GM23338 (cell line): ENCODE data around the gene PDCD2L. TPM values are rescaled to one million over a fixed set of nuclear protein-coding genes. Genes with fewer than 3 reads are reported as not detected.

Experiments
- ATAC-seq: fragments of 200-7000 bp; cut with Tn5 transposase; 3 replicates; pipeline ENCODE4 v1.9.1; 2020
- DNase-seq: peaks from one replicate; pipeline ENCODE4 v3.0.0-alpha.2; 2015; ENCODE audit warnings: low spot score
- H2AFZ ChIP-seq: fragments of 200-600 bp; sonication (generic); 2 replicates; pipeline ENCODE4 v1.8.0; 2016; ENCODE audit warnings: antibody characterized with exemption, mild to moderate bottlenecking, moderate library complexity
- H3F3A ChIP-seq: fragments of 200-600 bp; sonication (generic); replicated peaks from 2 replicates; pipeline ENCODE4 v1.8.0; 2017; ENCODE audit warnings: antibody characterized with exemption, mixed run types, low read depth
- H3K27ac ChIP-seq: fragments of 200-600 bp; sonication (generic); 2 replicates; pipeline ENCODE4 v1.6.1; 2016; ENCODE audit warnings: low read depth
- H3K27me3 ChIP-seq: fragments of 200-600 bp; sonication (generic); 2 replicates; pipeline ENCODE4 v1.8.0; 2016; ENCODE audit warnings: mild to moderate bottlenecking, mixed run types, moderate library complexity; ENCODE audit not compliant: insufficient read depth
- H3K36me3 ChIP-seq: fragments of 200-600 bp; sonication (generic); 2 replicates; pipeline ENCODE4 v1.8.0; 2016; ENCODE audit warnings: mild to moderate bottlenecking; ENCODE audit not compliant: insufficient read depth
- H3K4me1 ChIP-seq: fragments of 200-600 bp; sonication (generic); 2 replicates; pipeline ENCODE4 v1.8.0; 2016; ENCODE audit warnings: mild to moderate bottlenecking, moderate library complexity; ENCODE audit not compliant: insufficient read depth
- H3K4me2 ChIP-seq: fragments of 200-600 bp; sonication (generic); 2 replicates; pipeline ENCODE4 v1.7.1; 2017; ENCODE audit warnings: mixed run types
- H3K4me3 ChIP-seq: fragments of 200-600 bp; sonication (generic); 2 replicates; pipeline ENCODE4 v1.6.1; 2016; ENCODE audit warnings: mixed run types
- H3K79me2 ChIP-seq: fragments of 200-600 bp; sonication (generic); replicated peaks from 2 replicates; pipeline ENCODE4 v1.8.0; 2017; ENCODE audit warnings: mild to moderate bottlenecking; ENCODE audit not compliant: insufficient read depth
- H3K9me2 ChIP-seq: fragments of 200-600 bp; sonication (generic); 2 replicates; pipeline ENCODE4 v1.8.0; 2017; ENCODE audit not compliant: insufficient read depth
- H4K20me1 ChIP-seq: fragments of 200-600 bp; sonication (generic); replicated peaks from 2 replicates; pipeline ENCODE4 v1.8.0; 2017; ENCODE audit warnings: mild to moderate bottlenecking; ENCODE audit not compliant: insufficient read depth
- H3K27ac Mint-ChIP-seq: 2 replicates; pipeline ENCODE4 v1.8.0; 2020; ENCODE audit warnings: inconsistent platforms, mild to moderate bottlenecking, moderate library complexity, mixed read lengths
- H3K27me3 Mint-ChIP-seq: 3 replicates; pipeline ENCODE4 v1.8.0; 2022; ENCODE audit warnings: low read depth, mild to moderate bottlenecking, moderate library complexity, mixed read lengths, inconsistent platforms; ENCODE audit not compliant: insufficient read depth, poor library complexity
- H3K36me3 Mint-ChIP-seq: 3 replicates; pipeline ENCODE4 v1.8.0; 2021; ENCODE audit warnings: low read depth, mild to moderate bottlenecking, inconsistent platforms, moderate library complexity, mixed read lengths
- H3K4me1 Mint-ChIP-seq: 3 replicates; pipeline ENCODE4 v1.8.0; 2020; ENCODE audit warnings: mild to moderate bottlenecking, inconsistent platforms, mixed read lengths
- H3K4me3 Mint-ChIP-seq: 3 replicates; pipeline ENCODE4 v1.8.0; 2021; ENCODE audit warnings: moderate library complexity, mild to moderate bottlenecking, inconsistent platforms, mixed read lengths
- H3K9me3 Mint-ChIP-seq: 3 replicates; pipeline ENCODE4 v1.8.0; 2020; ENCODE audit warnings: moderate library complexity, mild to moderate bottlenecking, inconsistent platforms, mixed read lengths
- ETS1 ChIP-seq: IDR thresholded peaks from 2 replicates; pipeline ENCODE4 v1.6.1; 2016; ENCODE audit warnings: antibody characterized with exemption
- EZH2 ChIP-seq: fragments of 200-600 bp; sonication (generic); IDR thresholded peaks from one replicate; pipeline ENCODE4 v1.8.0; 2017; ENCODE audit warnings: antibody characterized with exemption, mild to moderate bottlenecking, low read depth; ENCODE audit not compliant: unreplicated experiment
- EZH2phosphoT487 ChIP-seq: fragments of 200-600 bp; sonication (generic); IDR thresholded peaks from one replicate; pipeline ENCODE4 v1.8.1; 2018; ENCODE audit warnings: antibody characterized with exemption; ENCODE audit not compliant: unreplicated experiment
- NANOG ChIP-seq: IDR thresholded peaks from 2 replicates; pipeline ENCODE4 v1.6.1; 2016; ENCODE audit warnings: antibody characterized with exemption, borderline replicate concordance
- POLR2AphosphoS5 ChIP-seq: IDR thresholded peaks from 2 replicates; pipeline ENCODE4 v1.6.1; 2016; ENCODE audit warnings: antibody characterized with exemption, low read depth
- REST ChIP-seq: IDR thresholded peaks from one replicate; pipeline ENCODE4 v1.6.1; 2018; ENCODE audit warnings: antibody characterized with exemption; ENCODE audit not compliant: unreplicated experiment
- STAT1 ChIP-seq: IDR thresholded peaks from one replicate; pipeline ENCODE4 v1.6.1; 2016; ENCODE audit warnings: antibody characterized with exemption; ENCODE audit not compliant: unreplicated experiment
- ZNF114 ChIP-seq: fragments of 250-450 bp; sonication (Bioruptor Pico); IDR thresholded peaks from 2 replicates; pipeline ENCODE4 v1.5.0; 2020; ENCODE audit warnings: mild to moderate bottlenecking, moderate library complexity
- polyA plus RNA-seq: library from polyadenylated mRNA; unstranded; fragments of >200 nt; fragmentation: Nextera tagmentation; extraction: Ambion mirVana; gene quantifications from 2 replicates; pipeline ENCODE4 v1.2.1, GENCODE V29; 2016
- total RNA-seq: library from RNA; depleted of rRNA; stranded (reverse); fragments of >200 nt; shearing (Covaris generic); gene quantifications from 2 replicates; pipeline ENCODE4 v1.2.3, GENCODE V29; 2014

PDCD2L gene
- total and polyA plus RNA-seq, 2 experiments from 2014 or later: 61.3 to 67.2 TPM

- Histone ChIP-seq H3K9me2 (no peaks in the 10 kb centered on the region), H4K20me1 (peaks cover 38% of the 10 kb centered on the region), H3K27ac (no peak overlapping the region), H3K4me2 (no peak overlapping the region), H3K4me3 (no peak overlapping the region), H3F3A (peaks cover 11% of the 10 kb centered on the region; the same call in 1 of the 2 replicates), H3K36me3 (peaks cover 84% of the 10 kb centered on the region), H3K27me3 (no peaks in the 10 kb centered on the region), H3K4me1 (no peaks in the 10 kb centered on the region), H2AFZ (no peak overlapping the region), H3K79me2 (peaks cover 31% of the 10 kb centered on the region)
- no peak overlapping the region for H3K27ac Mint-ChIP-seq
- no peak for ATAC-seq
- H3K27me3 Mint-ChIP-seq: no peaks in the 10 kb centered on the region
- no peak overlapping the region for H3K4me3 Mint-ChIP-seq
- H3K4me1 Mint-ChIP-seq: no peaks in the 10 kb centered on the region
- DNase-seq: no peak
- TF ChIP-seq REST: no peak
- TF ChIP-seq ZNF114 (CRISPR knock-in tag): no peak
- no peak for TF ChIP-seq POLR2AphosphoS5
- no peak for TF ChIP-seq ETS1
- no peak for TF ChIP-seq NANOG
- peaks cover 90% of the 10 kb centered on the region for H3K36me3 Mint-ChIP-seq
- no peaks in the 10 kb centered on the region for H3K9me3 Mint-ChIP-seq
These were observed 44.0 kb downstream of the PDCD2L start for GRCh38 chr19:34448191-34448590.

GRCh38 chr19:34452723-34453122, 48.5 kb downstream of the PDCD2L start:
- no peak for ATAC-seq
- Mint-ChIP-seq H3K4me3 (no peak overlapping the region), H3K4me1 (no peaks in the 10 kb centered on the region), H3K9me3 (no peaks in the 10 kb centered on the region), H3K36me3 (peaks cover 84% of the 10 kb centered on the region), H3K27me3 (no peaks in the 10 kb centered on the region), H3K27ac (no peak overlapping the region)
- H3F3A ChIP-seq: peaks cover 14% of the 10 kb centered on the region
- H4K20me1 ChIP-seq: peaks cover 36% of the 10 kb centered on the region
- H3K27me3 ChIP-seq: no peaks in the 10 kb centered on the region
- no peak overlapping the region for H2AFZ ChIP-seq
- H3K4me1 ChIP-seq: no peaks in the 10 kb centered on the region
- H3K36me3 ChIP-seq: peaks cover 61% of the 10 kb centered on the region
- no peak overlapping the region for H3K4me3 ChIP-seq
- H3K4me2 ChIP-seq: no peak overlapping the region
- H3K9me2 ChIP-seq: no peaks in the 10 kb centered on the region
- no peak overlapping the region for H3K27ac ChIP-seq
- DNase-seq: no peak
- TF ChIP-seq ETS1: no peak
- no peak for TF ChIP-seq REST
- TF ChIP-seq EZH2phosphoT487: no peak
- TF ChIP-seq STAT1: no peak
- no peak for TF ChIP-seq EZH2
- peaks cover 61% of the 10 kb centered on the region for H3K79me2 ChIP-seq
